22Rv1 (cell line): ENCODE measurements around the gene TYRO3.

Experiments used
- CTCF ChIP-seq: fragments of 450-650 bp; IDR thresholded peaks from 2 replicates; pipeline ENCODE4 v1.5.1; 2017; ENCODE audit warnings: mild to moderate bottlenecking
- ZFX ChIP-seq: fragments of 450-650 bp; IDR thresholded peaks from 2 replicates; pipeline ENCODE4 v1.6.1; 2017; ENCODE audit warnings: antibody characterized with exemption, borderline replicate concordance

DNA sequence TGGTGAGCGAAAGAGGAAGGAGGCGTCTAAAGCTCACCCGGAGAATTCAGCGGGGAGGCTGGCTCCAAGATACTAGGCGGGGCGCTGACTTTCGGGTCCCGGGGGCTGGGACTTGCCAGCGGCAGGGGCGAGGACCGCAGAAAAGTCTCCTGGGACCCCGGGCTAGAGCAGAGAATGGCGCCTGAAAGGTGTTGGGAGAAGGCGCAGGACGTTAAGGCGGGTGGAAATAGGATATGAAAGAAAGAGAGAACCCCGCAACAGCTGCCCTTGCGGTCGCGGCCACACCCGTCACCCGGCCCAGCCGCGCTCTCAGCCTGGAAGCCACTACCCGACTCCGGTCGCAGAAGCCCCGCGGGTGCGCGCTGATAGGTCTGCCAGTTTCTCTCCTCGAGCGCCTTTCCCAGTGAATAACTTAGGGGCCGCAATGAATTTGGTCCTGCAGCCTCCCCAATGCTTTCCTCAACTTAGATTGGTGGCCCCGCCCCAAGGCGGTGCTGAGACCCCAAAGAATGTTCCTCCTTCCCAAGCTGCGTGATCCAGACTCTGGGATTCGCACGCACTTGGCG lies 46.0 kb upstream of the TYRO3 start:
- TF ChIP-seq CTCF (no peak), ZFX (no peak)
